ENCODE measurements around the gene EPAS1.

DNA sequence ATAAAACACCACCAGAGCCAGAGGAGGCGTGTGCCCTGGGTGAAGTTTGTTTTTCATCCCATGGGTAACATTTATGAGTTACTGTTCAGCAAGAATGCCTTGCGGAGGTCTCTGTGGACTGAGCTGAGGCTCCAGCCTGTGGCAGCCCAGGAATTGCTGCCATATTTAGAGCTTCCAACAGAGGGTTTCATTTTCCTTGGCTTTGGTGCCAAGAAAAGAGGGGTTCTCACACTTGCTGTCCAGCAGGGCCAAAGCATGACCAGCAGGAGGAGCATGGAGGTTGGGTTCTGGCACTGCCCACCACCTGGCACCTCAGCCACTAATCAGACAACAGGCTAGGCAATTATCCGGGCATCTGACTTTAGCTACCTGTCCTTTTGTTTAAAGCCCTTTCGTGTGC is 36.7 kb downstream of the EPAS1 start:
- TF ChIP-seq, protein P1, sequence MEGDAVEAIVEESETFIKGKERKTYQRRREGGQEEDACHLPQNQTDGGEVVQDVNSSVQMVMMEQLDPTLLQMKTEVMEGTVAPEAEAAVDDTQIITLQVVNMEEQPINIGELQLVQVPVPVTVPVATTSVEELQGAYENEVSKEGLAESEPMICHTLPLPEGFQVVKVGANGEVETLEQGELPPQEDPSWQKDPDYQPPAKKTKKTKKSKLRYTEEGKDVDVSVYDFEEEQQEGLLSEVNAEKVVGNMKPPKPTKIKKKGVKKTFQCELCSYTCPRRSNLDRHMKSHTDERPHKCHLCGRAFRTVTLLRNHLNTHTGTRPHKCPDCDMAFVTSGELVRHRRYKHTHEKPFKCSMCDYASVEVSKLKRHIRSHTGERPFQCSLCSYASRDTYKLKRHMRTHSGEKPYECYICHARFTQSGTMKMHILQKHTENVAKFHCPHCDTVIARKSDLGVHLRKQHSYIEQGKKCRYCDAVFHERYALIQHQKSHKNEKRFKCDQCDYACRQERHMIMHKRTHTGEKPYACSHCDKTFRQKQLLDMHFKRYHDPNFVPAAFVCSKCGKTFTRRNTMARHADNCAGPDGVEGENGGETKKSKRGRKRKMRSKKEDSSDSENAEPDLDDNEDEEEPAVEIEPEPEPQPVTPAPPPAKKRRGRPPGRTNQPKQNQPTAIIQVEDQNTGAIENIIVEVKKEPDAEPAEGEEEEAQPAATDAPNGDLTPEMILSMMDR (conservative IDR thresholded peaks at IDR 0.05 in 1 of 2, IDR thresholded peaks at IDR 0.05 in 1 of 2; ENCODE audit: extremely low read depth in 1 of 2, insufficient read depth in 1 of 2, low read depth in 1 of 2, low read length in 2 of 2), result peak; percentile 3 to 22
- no peak for TF ChIP-seq EZH2 (IDR thresholded peaks at IDR 0.05; ENCODE audit: borderline replicate concordance, low read length)

Data from mammary epithelial cell (primary cell).